Lower lobe of right lung (tissue), 2 donors: Measurements from ENCODE around the gene HHIPL2. TPM values are rescaled to one million over a fixed set of nuclear protein-coding genes. Genes with fewer than 3 reads are reported as not detected.

Experiments
- ATAC-seq, 2 donors: fragments of 200-7000 bp; cut with Tn5 transposase; one replicate each; pipeline ENCODE4 v1.9.1; 2020 to 2022; ENCODE audit warnings: mild to moderate bottlenecking in 2 of 2, moderate library complexity in 2 of 2
- DNase-seq: peaks from one replicate; pipeline ENCODE4 v3.0.0-alpha.2; 2020
- H3K27ac ChIP-seq: fragments of 200-600 bp; one replicate; pipeline ENCODE4 v1.8.0; 2022
- H3K27me3 ChIP-seq: fragments of 200-600 bp; one replicate; pipeline ENCODE4 v1.8.0; 2022; ENCODE audit warnings: low read depth
- H3K36me3 ChIP-seq: fragments of 200-600 bp; one replicate; pipeline ENCODE4 v1.8.0; 2022; ENCODE audit warnings: mild to moderate bottlenecking
- H3K4me1 ChIP-seq: fragments of 200-600 bp; one replicate; pipeline ENCODE4 v1.8.0; 2022
- H3K4me3 ChIP-seq: fragments of 200-600 bp; one replicate; pipeline ENCODE4 v1.8.0; 2022; ENCODE audit warnings: mild to moderate bottlenecking
- H3K9me3 ChIP-seq: fragments of 200-600 bp; one replicate; pipeline ENCODE4 v1.8.0; 2022
- intact Hi-C: fragments of 100-400 bp; cut with DNase I; formaldehyde crosslinking; loops from one replicate; pipeline ENCODE4 v1.11.0; 2022
- total RNA-seq: library from RNA; stranded (reverse); fragmentation: NEBNext Ultra II Directional; extraction: Animal tissue kit (Norgen Biotek cat#: 25700); gene quantifications from one replicate; pipeline ENCODE4 v1.2.1, GENCODE V29; 2021
- TF ChIP-seq, protein P1 (sequence below): fragments of 200-600 bp; IDR thresholded peaks from one replicate; pipeline ENCODE4 v1.8.0; 2022; ENCODE audit warnings: antibody characterized with exemption, mild to moderate bottlenecking
- donor health status: DM: no; HTN: yes; CAD: no; lungs with severe emphysema.

HHIPL2 gene
- total RNA-seq, 1 donor from 2014 or later, result 0.97 TPM

DNA sequence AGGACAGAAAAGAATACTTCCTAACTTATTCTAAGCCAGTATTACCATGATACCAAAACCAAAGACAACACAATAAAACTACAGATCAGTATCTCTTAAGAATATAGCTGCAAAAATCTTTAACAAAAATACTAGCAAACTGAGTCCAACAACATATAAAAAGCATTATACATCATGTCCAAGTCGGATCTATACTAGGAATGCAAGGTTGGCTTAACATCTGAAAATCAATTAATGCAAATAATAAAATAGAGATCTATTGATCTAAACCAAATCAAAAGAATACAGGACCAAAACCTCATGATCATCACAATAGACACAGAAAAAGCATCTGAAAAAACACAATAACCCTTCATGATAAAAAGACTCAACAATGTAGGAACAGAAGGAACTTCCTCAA is 22.9 kb upstream of the HHIPL2 start:
- Histone ChIP-seq H3K4me1 (no peaks in the 10 kb centered on the region), H3K27ac (no peak overlapping the region), H3K9me3 (no peaks in the 10 kb centered on the region), H3K36me3 (peaks cover 37% of the 10 kb centered on the region), H3K4me3 (no peak overlapping the region), H3K27me3 (no peaks in the 10 kb centered on the region)
- intact Hi-C loops, result no loop called here
- TF ChIP-seq, protein P1, sequence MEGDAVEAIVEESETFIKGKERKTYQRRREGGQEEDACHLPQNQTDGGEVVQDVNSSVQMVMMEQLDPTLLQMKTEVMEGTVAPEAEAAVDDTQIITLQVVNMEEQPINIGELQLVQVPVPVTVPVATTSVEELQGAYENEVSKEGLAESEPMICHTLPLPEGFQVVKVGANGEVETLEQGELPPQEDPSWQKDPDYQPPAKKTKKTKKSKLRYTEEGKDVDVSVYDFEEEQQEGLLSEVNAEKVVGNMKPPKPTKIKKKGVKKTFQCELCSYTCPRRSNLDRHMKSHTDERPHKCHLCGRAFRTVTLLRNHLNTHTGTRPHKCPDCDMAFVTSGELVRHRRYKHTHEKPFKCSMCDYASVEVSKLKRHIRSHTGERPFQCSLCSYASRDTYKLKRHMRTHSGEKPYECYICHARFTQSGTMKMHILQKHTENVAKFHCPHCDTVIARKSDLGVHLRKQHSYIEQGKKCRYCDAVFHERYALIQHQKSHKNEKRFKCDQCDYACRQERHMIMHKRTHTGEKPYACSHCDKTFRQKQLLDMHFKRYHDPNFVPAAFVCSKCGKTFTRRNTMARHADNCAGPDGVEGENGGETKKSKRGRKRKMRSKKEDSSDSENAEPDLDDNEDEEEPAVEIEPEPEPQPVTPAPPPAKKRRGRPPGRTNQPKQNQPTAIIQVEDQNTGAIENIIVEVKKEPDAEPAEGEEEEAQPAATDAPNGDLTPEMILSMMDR, result no peak
- ATAC-seq, result no peak
- no peak for DNase-seq

DNA sequence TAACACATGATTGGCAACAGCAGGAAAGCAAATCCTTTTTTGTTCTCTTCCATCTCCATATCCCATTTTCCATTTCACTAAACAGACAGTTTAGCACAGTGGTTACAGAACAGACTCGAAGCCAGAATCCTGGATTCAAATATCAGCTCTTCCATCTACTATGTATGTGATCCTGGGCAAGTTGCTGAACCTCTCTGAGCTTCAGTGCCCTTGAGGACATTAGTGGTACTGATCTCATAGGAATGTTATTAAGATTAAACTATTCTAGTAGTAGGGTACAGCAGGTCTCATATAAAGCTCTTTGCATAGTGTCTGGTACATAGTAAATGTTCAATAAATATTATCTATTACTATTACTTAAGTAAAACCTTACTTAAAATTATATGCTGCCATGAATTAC is 13.8 kb upstream of the HHIPL2 start:
- Histone ChIP-seq H3K36me3 (peaks cover 62% of the 10 kb centered on the region), H3K4me1 (no peaks in the 10 kb centered on the region), H3K9me3 (no peaks in the 10 kb centered on the region), H3K27ac (no peak overlapping the region), H3K27me3 (no peaks in the 10 kb centered on the region), H3K4me3 (no peak overlapping the region)
- DNase-seq (no peak), ATAC-seq (no peak)
- TF ChIP-seq, protein P1, result no peak
- intact Hi-C loops, result no loop called here

DNA sequence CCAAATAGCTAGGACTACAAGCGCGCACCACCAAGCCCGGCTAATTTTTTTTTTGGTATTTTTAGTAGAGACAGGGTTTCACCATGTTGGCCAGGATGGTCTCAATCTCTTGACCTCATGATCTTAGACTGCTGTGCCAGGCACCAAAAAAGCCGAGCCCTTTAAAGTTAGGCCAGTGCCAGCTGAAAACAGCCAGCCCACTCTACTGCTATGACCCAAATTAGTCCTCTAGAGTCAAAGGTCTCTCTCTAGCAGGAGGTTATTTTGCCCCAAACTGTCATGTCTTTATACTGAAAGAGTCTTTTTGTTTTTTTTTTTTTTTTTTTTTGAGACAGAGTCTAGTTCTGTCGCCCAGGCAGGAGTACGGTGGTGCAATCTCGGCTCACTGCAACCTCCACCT is 9.7 kb upstream of the HHIPL2 start:
- Histone ChIP-seq H3K4me3 (no peak overlapping the region), H3K36me3 (peaks cover 67% of the 10 kb centered on the region), H3K27ac (no peak overlapping the region), H3K4me1 (no peaks in the 10 kb centered on the region), H3K27me3 (no peaks in the 10 kb centered on the region), H3K9me3 (no peaks in the 10 kb centered on the region)
- intact Hi-C loops, result no loop called here
- no peak for ATAC-seq
- DNase-seq, result no peak
- TF ChIP-seq, protein P1, result no peak

DNA sequence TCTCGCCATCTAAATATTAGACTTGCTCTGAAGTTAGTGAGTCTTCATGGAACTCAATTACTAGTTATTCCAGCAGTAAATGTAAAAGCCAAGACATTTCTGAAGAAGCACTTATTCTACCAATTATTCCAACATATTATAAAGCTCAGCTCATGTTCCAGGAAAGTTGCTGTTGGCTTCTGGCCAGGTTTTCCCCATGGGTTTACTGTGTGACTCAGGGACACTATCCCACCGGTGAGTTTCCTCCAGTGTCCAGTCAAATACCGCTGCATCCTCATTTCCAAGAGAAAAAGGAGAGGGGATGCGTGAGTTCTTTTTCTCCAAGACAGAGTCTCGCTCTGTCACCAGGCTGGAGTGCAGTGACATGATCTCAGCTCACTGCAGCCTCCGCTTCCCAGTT is 9.2 kb upstream of the HHIPL2 start:
- ATAC-seq, result no peak
- no peak overlapping the region for H3K4me3 ChIP-seq
- intact Hi-C loops, result no loop called here
- H3K27me3 ChIP-seq, result no peaks in the 10 kb centered on the region
- no peaks in the 10 kb centered on the region for H3K4me1 ChIP-seq
- H3K27ac ChIP-seq, result no peak overlapping the region
- H3K36me3 ChIP-seq, result peaks cover 64% of the 10 kb centered on the region
- no peaks in the 10 kb centered on the region for H3K9me3 ChIP-seq
- DNase-seq, result no peak
- TF ChIP-seq, protein P1, result no peak

DNA sequence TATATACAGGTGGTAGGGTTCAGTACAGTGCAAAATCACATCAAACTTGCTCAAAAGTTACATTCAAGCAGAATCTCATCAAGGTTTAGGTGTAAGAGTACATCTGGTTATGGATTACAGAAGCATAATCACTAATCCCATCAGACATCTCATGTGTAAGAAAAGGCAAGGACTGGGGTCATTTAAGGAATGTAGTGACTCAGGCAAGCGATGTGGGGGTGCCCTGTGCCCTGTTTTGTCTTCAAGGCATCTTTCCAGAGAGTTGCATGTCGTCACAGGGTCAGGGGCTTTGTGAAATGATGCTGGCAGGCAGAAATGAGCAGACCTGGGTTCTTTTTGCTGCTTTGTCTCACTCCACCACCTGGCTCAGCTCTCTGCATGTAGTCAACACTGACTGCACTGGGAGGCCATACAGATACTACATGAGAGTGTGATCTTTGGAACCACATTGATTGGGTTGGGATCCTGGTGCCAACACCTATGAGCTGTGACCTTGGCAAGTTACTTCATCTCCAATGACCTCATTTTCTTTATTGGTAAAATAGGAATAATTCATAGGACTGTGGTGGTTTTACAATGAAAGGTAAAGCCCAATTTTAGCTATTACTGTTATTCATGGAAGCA is 8.2 kb upstream of the HHIPL2 start:
- Histone ChIP-seq H3K4me3 (no peak overlapping the region), H3K27me3 (no peaks in the 10 kb centered on the region), H3K4me1 (no peaks in the 10 kb centered on the region), H3K27ac (no peak overlapping the region), H3K36me3 (peaks cover 53% of the 10 kb centered on the region), H3K9me3 (no peaks in the 10 kb centered on the region)
- ATAC-seq (no peak), DNase-seq (no peak)
- intact Hi-C loops, result no loop called here
- TF ChIP-seq, protein P1, result no peak
